Thymus (tissue), 11 donors: ENCODE results near the gene RAB40A. TPM values are rescaled to one million over a fixed set of nuclear protein-coding genes. Genes with fewer than 3 reads are reported as not detected.
"Not testable (repeated sequence)": the region's sequence is repeated elsewhere in the genome, so short reads cannot be mapped to it uniquely, and the experiment has no call there.

Experiments used
- DNase-seq, 9 donors: peaks; one replicate each; pipeline ENCODE4 v3.0.0-alpha.2; 2013; ENCODE audit warnings: low spot score in 9 of 9, low read depth in 6 of 9, missing footprints in 1 of 9
- H3K27ac ChIP-seq, 2 donors: one replicate each; pipeline ENCODE4 v1.5.1; 2013; ENCODE audit warnings: control low read depth in 1 of 2, low read depth in 1 of 2, low read length in 1 of 2, mild to moderate bottlenecking in 1 of 2, moderate library complexity in 1 of 2
- H3K27me3 ChIP-seq, 2 donors: one replicate each; pipeline ENCODE4 v1.5.1; 2013; ENCODE audit warnings: low read length in 1 of 2; ENCODE audit not compliant: control insufficient read depth in 2 of 2, insufficient read depth in 1 of 2
- H3K36me3 ChIP-seq, 2 donors: one replicate each; pipeline ENCODE4 v1.5.1; 2013; ENCODE audit warnings: low read length in 1 of 2, mild to moderate bottlenecking in 1 of 2, moderate library complexity in 1 of 2; ENCODE audit not compliant: control insufficient read depth in 2 of 2, insufficient read depth in 2 of 2
- H3K4me1 ChIP-seq, 2 donors: one replicate each; pipeline ENCODE4 v1.5.1; 2013; ENCODE audit warnings: low read length in 2 of 2; ENCODE audit not compliant: control insufficient read depth in 2 of 2, insufficient read depth in 2 of 2
- H3K4me3 ChIP-seq, 2 donors: one replicate each; pipeline ENCODE4 v1.5.1; 2013; ENCODE audit warnings: low read length in 2 of 2, control low read depth in 1 of 2, mild to moderate bottlenecking in 1 of 2
- H3K9me3 ChIP-seq, 2 donors: one replicate each; pipeline ENCODE4 v1.5.1; 2013; ENCODE audit warnings: low read length in 1 of 2, mild to moderate bottlenecking in 1 of 2; ENCODE audit not compliant: control insufficient read depth in 2 of 2, insufficient read depth in 1 of 2
- WGBS: extraction: QIAGEN DNeasy Blood & Tissue Kit; methylation state at CpG from one replicate; pipeline ENCODE4 v1.1.7; 2013; 5-methylcytosine and 5-hydroxymethylcytosine counted together
- polyA plus RNA-seq: library from polyadenylated mRNA; stranded (reverse); fragments of 200-250 nt; gene quantifications from one replicate; pipeline ENCODE4 v1.2.3, GENCODE V29; 2013
- total RNA-seq: library from RNA; stranded (reverse); fragments of 120-200 nt; gene quantifications from one replicate; pipeline ENCODE4 v1.2.4, GENCODE V29; 2013
- donor health status: healthy.

RAB40A gene
- total and polyA plus RNA-seq, 2 donors, result 0.09 to 0.48 TPM

- 82% methylated on average over 1 of the region's 1 CpG for whole genome bisulfite sequencing
Observed at GRCh38 chrX:103488794-103489193, 30.5 kb downstream of the RAB40A start.

GRCh38 chrX:103488332-103488731, 31.0 kb downstream of the RAB40A start:
- Histone ChIP-seq H3K27ac (no peak overlapping the region), H3K36me3 (no peaks in the 10 kb centered on the region), H3K4me3 (no peak overlapping the region), H3K9me3 (no peaks in the 10 kb centered on the region), H3K27me3 (no peaks in the 10 kb centered on the region), H3K4me1 (no peaks in the 10 kb centered on the region)
- WGBS, result 61% methylated on average over 4 of the region's 4 CpGs
- DNase-seq, result no peak

More at GRCh38 chrX:103488794-103489193, 30.5 kb downstream of the RAB40A start:
- Histone ChIP-seq H3K27me3 (no peaks in the 10 kb centered on the region), H3K4me3 (no peak overlapping the region), H3K27ac (no peak overlapping the region), H3K36me3 (no peaks in the 10 kb centered on the region), H3K4me1 (no peaks in the 10 kb centered on the region), H3K9me3 (no peaks in the 10 kb centered on the region)
- DNase-seq, result no peak

- peak in 3 of 9 donors; percentile 14 to 22 (median 15) for DNase-seq
- Histone ChIP-seq H3K4me3 (no peak overlapping the region), H3K9me3 (no peaks in the 10 kb centered on the region), H3K27ac (no peak overlapping the region), H3K36me3 (no peaks in the 10 kb centered on the region), H3K4me1 (no peaks in the 10 kb centered on the region), H3K27me3 (no peaks in the 10 kb centered on the region)
- 26% methylated on average over 4 of the region's 4 CpGs for WGBS
Observed at GRCh38 chrX:103483720-103484119, 35.6 kb downstream of the RAB40A start.

GRCh38 chrX:103480526-103480925, 38.8 kb downstream of the RAB40A start:
- Histone ChIP-seq H3K27ac (no peak overlapping the region), H3K4me3 (no peak overlapping the region), H3K36me3 (no peaks in the 10 kb centered on the region), H3K4me1 (no peaks in the 10 kb centered on the region), H3K9me3 (no peaks in the 10 kb centered on the region), H3K27me3 (no peaks in the 10 kb centered on the region)
- no peak for DNase-seq
- 95% methylated on average over 1 of the region's 2 CpGs for WGBS

- no peaks in the 10 kb centered on the region for H3K36me3 ChIP-seq
- no peaks in the 10 kb centered on the region for H3K4me1 ChIP-seq
- no peak overlapping the region for H3K4me3 ChIP-seq
- no peaks in the 10 kb centered on the region for H3K27me3 ChIP-seq
- H3K9me3 ChIP-seq, result no peaks in the 10 kb centered on the region
- no peak for DNase-seq
- H3K27ac ChIP-seq, result no peak overlapping the region
Observed at GRCh38 chrX:103477496-103477895, 41.8 kb downstream of the RAB40A start.

- Histone ChIP-seq H3K27ac (no peak overlapping the region), H3K9me3 (no peaks in the 10 kb centered on the region), H3K36me3 (no peaks in the 10 kb centered on the region), H3K4me1 (no peaks in the 10 kb centered on the region), H3K4me3 (no peak overlapping the region), H3K27me3 (no peaks in the 10 kb centered on the region)
- 100% methylated on average over 1 of the region's 1 CpG for WGBS
- no peak for DNase-seq
Observed at GRCh38 chrX:103475381-103475780, 43.9 kb downstream of the RAB40A start.

- not testable (repeated sequence) for H3K4me1 ChIP-seq, H3K27ac ChIP-seq, DNase-seq, H3K27me3 ChIP-seq, H3K36me3 ChIP-seq, H3K4me3 ChIP-seq, H3K9me3 ChIP-seq
- over 99% methylated on average over 8 of the region's 8 CpGs for WGBS
Observed at GRCh38 chrX:103469977-103470376, 49.3 kb downstream of the RAB40A start.

- Histone ChIP-seq H3K4me1 (peaks cover 3% of the 10 kb centered on the region in 2 donors), H3K4me3 (no peak overlapping the region), H3K9me3 (no peaks in the 10 kb centered on the region), H3K27me3 (no peaks in the 10 kb centered on the region), H3K36me3 (no peaks in the 10 kb centered on the region), H3K27ac (no peak overlapping the region)
- WGBS, result 98% methylated on average over 2 of the region's 2 CpGs
- no peak for DNase-seq
Observed at GRCh38 chrX:103467887-103468286, 51.4 kb downstream of the RAB40A start.

- H3K27ac ChIP-seq, result no peak overlapping the region
- no peaks in the 10 kb centered on the region for H3K9me3 ChIP-seq
- DNase-seq, result no peak
- no peaks in the 10 kb centered on the region for H3K36me3 ChIP-seq
- no peaks in the 10 kb centered on the region for H3K27me3 ChIP-seq
- 95% methylated on average over 2 of the region's 2 CpGs for WGBS
- no peak overlapping the region for H3K4me3 ChIP-seq
- peaks cover 3% of the 10 kb centered on the region in 2 donors for H3K4me1 ChIP-seq
Observed at GRCh38 chrX:103467156-103467555, 52.1 kb downstream of the RAB40A start.

GRCh38 chrX:103464774-103465117, 54.5 kb downstream of the RAB40A start:
- no peaks in the 10 kb centered on the region for H3K27me3 ChIP-seq
- WGBS, result 5% methylated on average over 3 of the region's 3 CpGs
- peak overlapping the region in 1 of 2 donors; percentile 39 for H3K4me3 ChIP-seq
- H3K4me1 ChIP-seq, result peaks cover 3% of the 10 kb centered on the region in 2 donors
- H3K9me3 ChIP-seq, result no peaks in the 10 kb centered on the region
- no peak overlapping the region for H3K27ac ChIP-seq
- peak; percentile 36 to 86 (median 67) for DNase-seq
- no peaks in the 10 kb centered on the region for H3K36me3 ChIP-seq
